H9 (cell line): ENCODE measurements around the gene NOS3. TPM values are rescaled to one million over a fixed set of nuclear protein-coding genes. Genes with fewer than 3 reads are reported as not detected.

ENCODE experiments used
- DNase-seq: peaks from one replicate; pipeline ENCODE4 v3.0.0-alpha.2; 2017
- H2AFZ ChIP-seq: one replicate; pipeline ENCODE4 v1.6.1; 2013; ENCODE audit warnings: mild to moderate bottlenecking, low read length, control low read depth, moderate library complexity
- H2AK5ac ChIP-seq: 2 replicates; pipeline ENCODE4 v1.6.1; 2013; ENCODE audit warnings: low read length, control low read depth, mixed read lengths; ENCODE audit not compliant: insufficient read length
- H2BK120ac ChIP-seq: one replicate; pipeline ENCODE4 v1.6.1; 2013; ENCODE audit warnings: low read depth, mild to moderate bottlenecking, low read length, control low read depth, inconsistent platforms; ENCODE audit not compliant: poor library complexity, severe bottlenecking
- H2BK12ac ChIP-seq: 2 replicates; pipeline ENCODE4 v1.6.1; 2013; ENCODE audit warnings: low read length, control low read depth, mixed read lengths, low read depth; ENCODE audit not compliant: insufficient read length
- H2BK15ac ChIP-seq: 2 replicates; pipeline ENCODE4 v1.6.1; 2013; ENCODE audit warnings: low read depth, low read length, control low read depth
- H2BK20ac ChIP-seq: one replicate; pipeline ENCODE4 v1.6.1; 2013; ENCODE audit warnings: low read depth, mild to moderate bottlenecking, low read length, control low read depth, inconsistent platforms; ENCODE audit not compliant: poor library complexity, severe bottlenecking
- H2BK5ac ChIP-seq: 2 replicates; pipeline ENCODE4 v1.6.1; 2013; ENCODE audit warnings: low read length, control low read depth, mixed read lengths; ENCODE audit not compliant: insufficient read length
- H3K14ac ChIP-seq: 2 replicates; pipeline ENCODE4 v1.6.1; 2013; ENCODE audit warnings: low read length, control low read depth; ENCODE audit not compliant: insufficient read depth
- H3K18ac ChIP-seq: 2 replicates; pipeline ENCODE4 v1.6.1; 2013; ENCODE audit warnings: low read depth, mild to moderate bottlenecking, mixed read lengths, low read length, control low read depth; ENCODE audit not compliant: insufficient read length
- H3K23ac ChIP-seq: 2 replicates; pipeline ENCODE4 v1.6.1; 2013; ENCODE audit warnings: low read length, control low read depth, mixed read lengths, low read depth; ENCODE audit not compliant: insufficient read length
- H3K23me2 ChIP-seq: 2 replicates; pipeline ENCODE4 v1.6.1; 2013; ENCODE audit warnings: low read depth, mild to moderate bottlenecking, mixed read lengths, low read length, control low read depth; ENCODE audit not compliant: insufficient read length, poor library complexity, severe bottlenecking
- H3K27ac ChIP-seq: 2 replicates; pipeline ENCODE4 v1.5.1; 2013; ENCODE audit warnings: low read length, control low read depth, mixed read lengths, low read depth; ENCODE audit not compliant: insufficient read length
- H3K27me3 ChIP-seq: 2 replicates; pipeline ENCODE4 v1.6.1; 2013; ENCODE audit warnings: low read length, control low read depth, inconsistent platforms; ENCODE audit not compliant: insufficient read depth
- H3K4ac ChIP-seq: 2 replicates; pipeline ENCODE4 v1.6.1; 2013; ENCODE audit warnings: low read depth, mild to moderate bottlenecking, control low read depth, inconsistent platforms, low read length, moderate library complexity
- H3K4me1 ChIP-seq: 2 replicates; pipeline ENCODE4 v1.6.1; 2013; ENCODE audit warnings: low read length, control low read depth, inconsistent platforms; ENCODE audit not compliant: insufficient read depth
- H3K4me2 ChIP-seq: 2 replicates; pipeline ENCODE4 v1.6.1; 2013; ENCODE audit warnings: low read length, control low read depth, mixed read lengths; ENCODE audit not compliant: insufficient read length, insufficient read depth
- H3K56ac ChIP-seq: 2 replicates; pipeline ENCODE4 v1.6.1; 2013; ENCODE audit warnings: low read depth, mild to moderate bottlenecking, mixed read lengths, low read length, control low read depth; ENCODE audit not compliant: insufficient read length
- H3K79me1 ChIP-seq: 2 replicates; pipeline ENCODE4 v1.6.1; 2013; ENCODE audit warnings: low read depth, mild to moderate bottlenecking, moderate library complexity, low read length, control low read depth, inconsistent platforms; ENCODE audit not compliant: insufficient read depth, poor library complexity, severe bottlenecking
- H3K79me2 ChIP-seq: 2 replicates; pipeline ENCODE4 v1.6.1; 2013; ENCODE audit warnings: low read length, control low read depth, inconsistent platforms; ENCODE audit not compliant: insufficient read depth
- H3K9ac ChIP-seq: 2 replicates; pipeline ENCODE4 v1.6.1; 2013; ENCODE audit warnings: low read length, control low read depth, mixed read lengths; ENCODE audit not compliant: insufficient read length; ENCODE audit errors: extremely low read depth
- H3K9me3 ChIP-seq: one replicate; pipeline ENCODE4 v1.6.1; 2013; ENCODE audit warnings: low read depth, low read length, inconsistent platforms; ENCODE audit not compliant: control insufficient read depth
- H3T11ph ChIP-seq: one replicate; pipeline ENCODE4 v1.6.1; 2013; ENCODE audit warnings: mild to moderate bottlenecking, low read length, control low read depth, inconsistent platforms
- H4K20me1 ChIP-seq: one replicate; pipeline ENCODE4 v1.6.1; 2013; ENCODE audit not compliant: control insufficient read depth, insufficient read length, insufficient read depth
- H4K5ac ChIP-seq: 2 replicates; pipeline ENCODE4 v1.6.1; 2013; ENCODE audit warnings: low read depth, mild to moderate bottlenecking, mixed read lengths, low read length, control low read depth; ENCODE audit not compliant: insufficient read length
- H4K8ac ChIP-seq: replicated peaks from 2 replicates; pipeline ENCODE4 v1.6.1; 2013; ENCODE audit warnings: low read length, control low read depth, mixed read lengths, low read depth; ENCODE audit not compliant: insufficient read length
- H4K91ac ChIP-seq: 2 replicates; pipeline ENCODE4 v1.6.1; 2013; ENCODE audit warnings: low read depth, mild to moderate bottlenecking, moderate library complexity, mixed read lengths, low read length, control low read depth; ENCODE audit not compliant: insufficient read length
- H3K27ac Mint-ChIP-seq, 3 experiments: 2 replicates in 2 of 3; 3 replicates in 1 of 3; pipeline ENCODE4 v1.8.0; 2020 to 2021; ENCODE audit warnings: mixed read lengths in 3 of 3, mild to moderate bottlenecking in 1 of 3, moderate library complexity in 1 of 3
- H3K27me3 Mint-ChIP-seq: 2 replicates; pipeline ENCODE4 v1.8.0; 2021; ENCODE audit warnings: low read depth, mild to moderate bottlenecking, moderate library complexity, mixed read lengths
- H3K36me3 Mint-ChIP-seq, 3 experiments: 2 replicates in 2 of 3; 3 replicates in 1 of 3; pipeline ENCODE4 v1.8.0; 2020 to 2021; ENCODE audit warnings: low read depth in 3 of 3, mixed read lengths in 3 of 3; ENCODE audit not compliant: insufficient read depth in 1 of 3
- H3K4me1 Mint-ChIP-seq, 2 experiments: 2 replicates each; pipeline ENCODE4 v1.8.0; 2020; ENCODE audit warnings: mixed read lengths in 2 of 2
- H3K4me3 Mint-ChIP-seq, 2 experiments: 2 replicates in 1 of 2; 3 replicates in 1 of 2; pipeline ENCODE4 v1.8.0; 2020 to 2021; ENCODE audit warnings: mild to moderate bottlenecking in 2 of 2, mixed read lengths in 2 of 2, moderate library complexity in 1 of 2
- H3K9me3 Mint-ChIP-seq, 2 experiments: 2 replicates in 1 of 2; 3 replicates in 1 of 2; pipeline ENCODE4 v1.8.0; 2020; ENCODE audit warnings: mild to moderate bottlenecking in 2 of 2, mixed read lengths in 2 of 2, moderate library complexity in 1 of 2
- WGBS: extraction: QIAGEN DNeasy Blood & Tissue Kit; methylation state at CpG from one replicate; pipeline ENCODE4 v1.1.7; 2013; ENCODE audit warnings: missing lambda C conversion rate, low lambda C conversion rate, mixed read lengths; ENCODE audit not compliant: insufficient read length; ENCODE audit errors: extremely low coverage; 5-methylcytosine and 5-hydroxymethylcytosine counted together
- total RNA-seq: library from RNA; stranded (reverse); gene quantifications from 2 replicates; pipeline ENCODE4 v1.2.1, GENCODE V29; 2021
- TF ChIP-seq, protein P1 (sequence below): fragments of 200-600 bp; sonication (generic); conservative IDR thresholded peaks from 3 replicates; pipeline ENCODE4 v1.8.0; 2021; ENCODE audit warnings: antibody characterized with exemption, mild to moderate bottlenecking

Gene NOS3
- total RNA-seq, 1 experiment from 2014 or later = 4.5 TPM

DNA sequence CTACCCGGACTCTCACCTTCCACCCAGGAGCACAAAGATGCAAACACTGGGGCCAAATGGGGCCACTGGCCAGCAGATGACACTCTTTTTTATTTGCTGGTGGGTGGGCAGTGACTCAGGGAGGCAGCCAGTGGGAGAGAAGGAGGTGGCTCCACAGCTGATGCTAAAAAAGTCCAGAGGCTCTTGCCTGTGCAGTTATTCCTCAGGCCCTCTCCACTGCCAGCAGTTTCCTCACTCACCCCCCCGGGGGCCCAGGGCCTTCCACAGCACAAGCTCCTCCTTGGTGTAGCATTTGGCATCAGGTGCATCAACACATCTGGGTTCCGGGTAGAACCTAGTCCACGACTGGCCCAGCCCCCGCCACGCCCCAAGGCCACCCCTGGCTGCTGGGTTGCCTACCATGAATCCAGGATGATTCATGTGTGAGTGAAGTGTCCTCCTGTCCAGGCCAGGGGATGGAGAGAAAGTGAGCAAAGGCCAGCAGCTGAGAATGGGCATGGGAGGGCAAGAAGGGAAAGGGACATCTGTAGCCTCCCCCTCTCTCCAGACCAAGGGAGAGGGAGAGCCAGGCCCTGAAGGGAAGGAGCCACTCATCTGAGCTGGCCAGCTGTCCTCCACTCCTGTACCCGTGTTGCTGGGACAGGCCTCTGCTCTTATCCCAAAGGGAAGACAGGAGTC lies 11.0 kb upstream of the NOS3 start:
- no peak for DNase-seq
- no peak overlapping the region for H4K8ac ChIP-seq
- no peak overlapping the region for H2BK15ac ChIP-seq
- no peak overlapping the region for H2BK5ac ChIP-seq
- no peaks in the 10 kb centered on the region for H3K79me1 ChIP-seq
- no peak overlapping the region for H3K27ac ChIP-seq
- H3K56ac ChIP-seq = no peak overlapping the region
- H3K4me1 ChIP-seq = peaks cover 5% of the 10 kb centered on the region; the same call in 1 of the 2 replicates
- no peaks in the 10 kb centered on the region; a peak in 1 of 7 replicates for H3K36me3 Mint-ChIP-seq
- no peak overlapping the region for H3K27ac Mint-ChIP-seq
- H4K91ac ChIP-seq = no peak overlapping the region
- H4K5ac ChIP-seq = no peak overlapping the region
- no peak overlapping the region for H2AFZ ChIP-seq
- peak overlapping the region in 1 of 2 experiments; percentile 63; a peak in 2 of 5 replicates for H3K4me3 Mint-ChIP-seq
- no peak overlapping the region for H3K23ac ChIP-seq
- H2AK5ac ChIP-seq = no peak overlapping the region
- H3K9me3 Mint-ChIP-seq = no peaks in the 10 kb centered on the region; a peak in 2 of 5 replicates
- no peak overlapping the region for H3T11ph ChIP-seq
- H3K14ac ChIP-seq = no peak overlapping the region
- no peaks in the 10 kb centered on the region for H3K79me2 ChIP-seq
- peak overlapping the region; percentile 63 for H3K4me2 ChIP-seq
- H2BK20ac ChIP-seq = no peak overlapping the region
- H3K9me3 ChIP-seq = no peaks in the 10 kb centered on the region
- WGBS = no CpG with 5 or more reads among the region's 7 CpGs
- H3K18ac ChIP-seq = no peak overlapping the region
- H4K20me1 ChIP-seq = no peaks in the 10 kb centered on the region
- H3K23me2 ChIP-seq = peaks cover 19% of the 10 kb centered on the region
- TF ChIP-seq, protein P1, sequence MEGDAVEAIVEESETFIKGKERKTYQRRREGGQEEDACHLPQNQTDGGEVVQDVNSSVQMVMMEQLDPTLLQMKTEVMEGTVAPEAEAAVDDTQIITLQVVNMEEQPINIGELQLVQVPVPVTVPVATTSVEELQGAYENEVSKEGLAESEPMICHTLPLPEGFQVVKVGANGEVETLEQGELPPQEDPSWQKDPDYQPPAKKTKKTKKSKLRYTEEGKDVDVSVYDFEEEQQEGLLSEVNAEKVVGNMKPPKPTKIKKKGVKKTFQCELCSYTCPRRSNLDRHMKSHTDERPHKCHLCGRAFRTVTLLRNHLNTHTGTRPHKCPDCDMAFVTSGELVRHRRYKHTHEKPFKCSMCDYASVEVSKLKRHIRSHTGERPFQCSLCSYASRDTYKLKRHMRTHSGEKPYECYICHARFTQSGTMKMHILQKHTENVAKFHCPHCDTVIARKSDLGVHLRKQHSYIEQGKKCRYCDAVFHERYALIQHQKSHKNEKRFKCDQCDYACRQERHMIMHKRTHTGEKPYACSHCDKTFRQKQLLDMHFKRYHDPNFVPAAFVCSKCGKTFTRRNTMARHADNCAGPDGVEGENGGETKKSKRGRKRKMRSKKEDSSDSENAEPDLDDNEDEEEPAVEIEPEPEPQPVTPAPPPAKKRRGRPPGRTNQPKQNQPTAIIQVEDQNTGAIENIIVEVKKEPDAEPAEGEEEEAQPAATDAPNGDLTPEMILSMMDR = no peak
- H2BK120ac ChIP-seq = no peak overlapping the region
- H3K4ac ChIP-seq = no peak overlapping the region
- H2BK12ac ChIP-seq = no peak overlapping the region
- H3K27me3 ChIP-seq = peaks cover 7% of the 10 kb centered on the region; the same call in 1 of the 2 replicates
- H3K27me3 Mint-ChIP-seq = peaks cover 83% of the 10 kb centered on the region
- H3K4me1 Mint-ChIP-seq = peaks cover 39 to 51% of the 10 kb centered on the region in 2 experiments
- no peak overlapping the region for H3K9ac ChIP-seq
